ENCODE data around the gene GCLC.

GCLC gene

DNA sequence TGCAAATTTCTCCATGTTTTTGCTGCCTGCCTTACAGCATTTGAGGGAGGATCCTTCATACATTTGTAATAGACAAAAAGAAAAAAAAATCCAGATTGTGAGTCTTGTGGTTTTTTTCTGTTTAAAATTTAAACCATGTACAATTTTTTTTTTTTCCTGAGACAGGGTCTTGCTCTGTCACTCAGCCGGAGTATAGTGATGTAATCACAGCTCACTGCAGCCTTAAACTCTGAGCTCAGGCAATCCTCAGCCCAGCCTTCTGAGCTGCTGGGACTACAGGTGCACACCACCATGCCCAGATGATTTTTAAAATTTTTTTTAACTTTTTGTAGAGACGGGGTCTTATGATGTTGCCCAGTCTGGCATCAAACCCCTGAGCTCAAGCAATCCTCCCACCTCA is 97.0 kb downstream of the GCLC start:
- no peak for DNase-seq (ENCODE audit: low read depth in 2 of 2)

All from stimulated activated CD4-positive, alpha-beta T cell treated with anti-CD3 and anti-CD28 coated beads, Interleukin-1b, Interleukin-23, amount 100 ng/mL, for 4 hours (primary cell).